Liver (tissue), 9 donors: ENCODE measurements around the gene TMEM190. TPM values are rescaled to one million over a fixed set of nuclear protein-coding genes. Genes with fewer than 3 reads are reported as not detected.
A peak's percentile ranks its signal among the peaks of the same experiment; 100 is the strongest.

Experiments
- DNase-seq: peaks from one replicate; pipeline ENCODE4 v3.0.0-alpha.2; 2017; ENCODE audit warnings: low spot score
- H3K27ac ChIP-seq, 2 donors: one replicate each; pipeline ENCODE4 v1.7.0; 2013; ENCODE audit warnings: inconsistent platforms in 2 of 2, low read length in 2 of 2, control low read depth in 1 of 2, low read depth in 1 of 2, mild to moderate bottlenecking in 1 of 2
- H3K27me3 ChIP-seq, 4 donors: one replicate each; pipeline versions ENCODE4 v1.6.1 to v1.7.0; 2013; ENCODE audit warnings: low read length in 3 of 4, inconsistent platforms in 1 of 4, mild to moderate bottlenecking in 1 of 4, moderate library complexity in 1 of 4; ENCODE audit not compliant: control insufficient read depth in 4 of 4, insufficient read depth in 4 of 4
- H3K36me3 ChIP-seq, 4 donors: one replicate each; pipeline versions ENCODE4 v1.6.1 to v1.7.0; 2013; ENCODE audit warnings: low read length in 3 of 4, mild to moderate bottlenecking in 3 of 4, low read depth in 1 of 4, moderate library complexity in 1 of 4; ENCODE audit not compliant: control insufficient read depth in 4 of 4, insufficient read depth in 3 of 4
- H3K4me1 ChIP-seq, 4 donors: one replicate each; pipeline versions ENCODE4 v1.6.1 to v1.7.0; 2013; ENCODE audit warnings: low read length in 3 of 4, mild to moderate bottlenecking in 3 of 4, moderate library complexity in 1 of 4; ENCODE audit not compliant: control insufficient read depth in 4 of 4, insufficient read depth in 4 of 4
- H3K4me3 ChIP-seq, 3 donors: one replicate each; pipeline versions ENCODE4 v1.6.1 to v1.7.0; 2013; ENCODE audit warnings: low read length in 3 of 3, control low read depth in 1 of 3, low read depth in 1 of 3, mild to moderate bottlenecking in 1 of 3
- H3K9ac ChIP-seq, 2 donors: one replicate each; pipeline ENCODE4 v1.7.0; 2013; ENCODE audit warnings: low read length in 2 of 2, mild to moderate bottlenecking in 2 of 2, moderate library complexity in 2 of 2, control low read depth in 1 of 2, low read depth in 1 of 2
- H3K9me3 ChIP-seq, 4 donors: one replicate each; pipeline versions ENCODE4 v1.6.1 to v1.7.0; 2013; ENCODE audit warnings: low read length in 3 of 4; ENCODE audit not compliant: control insufficient read depth in 4 of 4
- ATF3 ChIP-seq: IDR thresholded peaks from 2 replicates; pipeline ENCODE4 v1.6.1; 2016; ENCODE audit warnings: antibody characterized with exemption
- CTCF ChIP-seq: fragments of 150-350 bp; IDR thresholded peaks from 2 replicates; pipeline ENCODE4 v1.5.1; 2017; ENCODE audit warnings: improper control_type of control experiment, low read depth, low read length; ENCODE audit not compliant: missing input control
- EGR1 ChIP-seq, 2 donors: IDR thresholded peaks; 2 replicates each; pipeline ENCODE4 v1.6.1; 2016 to 2018; ENCODE audit warnings: antibody characterized with exemption in 2 of 2, low read depth in 2 of 2
- GABPA ChIP-seq, 2 donors: IDR thresholded peaks in 1 of 2; conservative IDR thresholded peaks in 1 of 2; 2 replicates each; pipeline ENCODE4 v1.6.1; 2016; ENCODE audit warnings: antibody characterized with exemption in 2 of 2, mild to moderate bottlenecking in 1 of 2, moderate library complexity in 1 of 2
- HNF4A ChIP-seq, 2 donors: conservative IDR thresholded peaks; 2 replicates each; pipeline ENCODE4 v1.6.1; 2016; ENCODE audit warnings: antibody characterized with exemption in 2 of 2, mild to moderate bottlenecking in 2 of 2
- HNF4G ChIP-seq: IDR thresholded peaks from 2 replicates; pipeline ENCODE4 v1.6.1; 2016; ENCODE audit warnings: antibody characterized with exemption
- JUND ChIP-seq, 2 donors: IDR thresholded peaks; 2 replicates each; pipeline ENCODE4 v1.6.1; 2016; ENCODE audit warnings: antibody characterized with exemption in 2 of 2
- MAX ChIP-seq: IDR thresholded peaks from 2 replicates; pipeline ENCODE4 v1.6.1; 2016; ENCODE audit warnings: antibody characterized with exemption
- NR2F2 ChIP-seq: IDR thresholded peaks from 2 replicates; pipeline ENCODE4 v1.6.1; 2016; ENCODE audit warnings: antibody characterized with exemption
- RAD21 ChIP-seq, 2 donors: IDR thresholded peaks; 2 replicates each; pipeline ENCODE4 v1.6.1; 2016; ENCODE audit warnings: antibody characterized with exemption in 2 of 2, mild to moderate bottlenecking in 2 of 2
- REST ChIP-seq: IDR thresholded peaks from 2 replicates; pipeline ENCODE4 v1.6.1; 2016; ENCODE audit warnings: antibody characterized with exemption, mild to moderate bottlenecking
- SP1 ChIP-seq: IDR thresholded peaks from 2 replicates; pipeline ENCODE4 v1.6.1; 2018; ENCODE audit warnings: antibody characterized with exemption, mild to moderate bottlenecking
- TAF1 ChIP-seq: conservative IDR thresholded peaks from 2 replicates; pipeline ENCODE4 v1.6.1; 2016; ENCODE audit warnings: antibody characterized with exemption, mild to moderate bottlenecking
- ZBTB33 ChIP-seq: IDR thresholded peaks from 2 replicates; pipeline ENCODE4 v1.6.1; 2016; ENCODE audit warnings: antibody characterized with exemption
- WGBS: extraction: QIAGEN DNeasy Blood & Tissue Kit; methylation state at CpG from one replicate; pipeline ENCODE4 v1.1.7; 2013; 5-methylcytosine and 5-hydroxymethylcytosine counted together
- polyA plus RNA-seq, 2 donors: library from polyadenylated mRNA; stranded (reverse) in 1 of 2; unstranded in 1 of 2; fragments of 200-250 nt in 1 of 2; fragments of >200 nt in 1 of 2; fragmentation: Nextera tagmentation in 1 of 2; extraction: Ambion mirVana in 1 of 2; gene quantifications; one replicate each; pipeline versions ENCODE4 v1.2.1 to v1.2.3, GENCODE V29; 2013 to 2015
- total RNA-seq, 2 donors: library from RNA; depleted of rRNA; stranded (reverse); fragments of >200 nt; gene quantifications; one replicate each; pipeline ENCODE4 v1.2.3, GENCODE V29; 2014
- donor health status: healthy.
- donor health status: healthy.
- donor health status: healthy.
- donor health status: healthy.
- donor health status: healthy.

Gene TMEM190
- total and polyA plus RNA-seq, 4 donors, result not detected

GRCh38 chr19:55370305-55370988 is 6.2 kb upstream of the TMEM190 start, which contains the start of gene IL11:
Gene IL11 (minus strand): TSS chr19:55370463. CDS start chr19:55370310, 153 bp downstream.
- peak within 1 kb of the TSS in 1 of 3 donors; percentile 19 for H3K4me3 ChIP-seq
- TF ChIP-seq SP1 (no peak), MAX (no peak), GABPA (IDR thresholded peaks at IDR 0.05 in 1 of 2, conservative IDR thresholded peaks at IDR 0.05 in 1 of 2) (no peak), REST (no peak), HNF4A (conservative IDR thresholded peaks at IDR 0.05) (no peak), ZBTB33 (no peak), ATF3 (no peak)
- H3K27ac ChIP-seq, result no peak within 1 kb of the TSS
- no peak for DNase-seq
- no peaks in the 10 kb centered on the region for H3K9me3 ChIP-seq
- no peaks in the 10 kb centered on the region for H3K36me3 ChIP-seq
- H3K27me3 ChIP-seq, result peaks cover 0 to 12% (median 7%) of the 10 kb centered on the region in 4 donors
- no peak within 1 kb of the TSS for H3K9ac ChIP-seq
- WGBS, result 7% methylated on average over 32 of the region's 32 CpGs
- H3K4me1 ChIP-seq, result peaks cover 0 to 9% (median 1%) of the 10 kb centered on the region in 4 donors

- WGBS, result 45% methylated on average over 24 of the region's 24 CpGs
- DNase-seq, result no peak
- no peak for TF ChIP-seq MAX
- TF ChIP-seq CTCF, result no peak
- TF ChIP-seq JUND (IDR thresholded peaks at IDR 0.05), result no peak
- TF ChIP-seq RAD21 (IDR thresholded peaks at IDR 0.05), result no peak
- TF ChIP-seq ATF3, result no peak
- TF ChIP-seq HNF4G, result no peak
- no peak for TF ChIP-seq NR2F2
- TF ChIP-seq TAF1, result no peak
- no peak for TF ChIP-seq HNF4A (conservative IDR thresholded peaks at IDR 0.05)
- TF ChIP-seq ZBTB33, result no peak
- no peak for TF ChIP-seq EGR1 (IDR thresholded peaks at IDR 0.05; ENCODE audit: low read depth in 2 of 2)
- H3K9ac ChIP-seq, result no peak overlapping the region
- no peaks in the 10 kb centered on the region for H3K36me3 ChIP-seq
- H3K9me3 ChIP-seq, result no peaks in the 10 kb centered on the region
- H3K4me3 ChIP-seq, result no peak overlapping the region
- H3K27me3 ChIP-seq, result peaks cover 0 to 13% (median 8%) of the 10 kb centered on the region in 4 donors
- peaks cover 0 to 9% (median 2%) of the 10 kb centered on the region in 4 donors for H3K4me1 ChIP-seq
- H3K27ac ChIP-seq, result no peak overlapping the region
Observed at GRCh38 chr19:55372316-55373081, 4.1 kb upstream of the TMEM190 start.
